H54 (cell line): Measurements from ENCODE around the gene NUDCD3.

Experiments used
- DNase-seq: peaks from one replicate; pipeline ENCODE4 v3.0.0; 2011; ENCODE audit warnings: low spot score, mixed read lengths; ENCODE audit not compliant: insufficient read length
- FAIRE-seq: peaks from 3 replicates; lab custom pipeline; 2011; peaks lifted over from hg19 to GRCh38; lab: Jason Lieb, UNC
- POLR2A ChIP-seq: IDR thresholded peaks from 2 replicates; pipeline ENCODE4 v1.6.1; 2011; ENCODE audit warnings: low read depth, mild to moderate bottlenecking, low read length

NUDCD3 gene

GRCh38 chr7:44329888-44330287, 160.6 kb downstream of the NUDCD3 start:
- no peak for FAIRE-seq
- TF ChIP-seq POLR2A: no peak
- DNase-seq: no peak
